Measurements from ENCODE around the gene ITPRIP.
A peak's percentile ranks its signal among the peaks of the same experiment; 100 is the strongest.

Gene ITPRIP

GRCh38 chr10:104340641-104341040, 2.4 kb upstream of the ITPRIP start:
- DNase-seq, result no peak

DNA sequence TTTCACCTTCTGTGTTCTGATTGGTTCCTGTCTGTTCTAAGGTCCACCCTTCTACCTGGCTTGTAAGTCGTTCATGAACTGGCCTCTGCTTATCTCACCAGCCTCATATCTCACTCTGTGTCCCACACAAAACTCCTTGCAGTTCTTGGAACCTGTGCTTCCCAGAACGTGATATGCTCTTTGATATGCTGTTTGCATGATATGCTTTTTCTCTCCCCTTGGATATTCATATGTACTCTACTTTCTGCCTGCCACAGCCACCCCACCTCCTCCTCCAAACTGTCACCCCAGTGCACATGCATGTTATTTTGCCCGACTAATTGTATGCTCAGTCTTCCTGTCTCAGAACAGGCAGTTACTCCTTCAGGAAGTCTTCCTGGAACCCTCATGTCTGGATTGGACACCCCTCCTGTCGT, 1.9 kb upstream of the ITPRIP start:
- DNase-seq, result no peak

GRCh38 chr10:104339469-104340110, 1.3 kb upstream of the ITPRIP start:
- DNase-seq, result no peak

- peak in 1 of 5 experiments; percentile 38 for DNase-seq
These were observed 712 bp downstream of the ITPRIP start for GRCh38 chr10:104337521-104337984.

- DNase-seq, result peak in 1 of 5 experiments; percentile 33
These were observed 1.3 kb downstream of the ITPRIP start for GRCh38 chr10:104336821-104337467.

DNA sequence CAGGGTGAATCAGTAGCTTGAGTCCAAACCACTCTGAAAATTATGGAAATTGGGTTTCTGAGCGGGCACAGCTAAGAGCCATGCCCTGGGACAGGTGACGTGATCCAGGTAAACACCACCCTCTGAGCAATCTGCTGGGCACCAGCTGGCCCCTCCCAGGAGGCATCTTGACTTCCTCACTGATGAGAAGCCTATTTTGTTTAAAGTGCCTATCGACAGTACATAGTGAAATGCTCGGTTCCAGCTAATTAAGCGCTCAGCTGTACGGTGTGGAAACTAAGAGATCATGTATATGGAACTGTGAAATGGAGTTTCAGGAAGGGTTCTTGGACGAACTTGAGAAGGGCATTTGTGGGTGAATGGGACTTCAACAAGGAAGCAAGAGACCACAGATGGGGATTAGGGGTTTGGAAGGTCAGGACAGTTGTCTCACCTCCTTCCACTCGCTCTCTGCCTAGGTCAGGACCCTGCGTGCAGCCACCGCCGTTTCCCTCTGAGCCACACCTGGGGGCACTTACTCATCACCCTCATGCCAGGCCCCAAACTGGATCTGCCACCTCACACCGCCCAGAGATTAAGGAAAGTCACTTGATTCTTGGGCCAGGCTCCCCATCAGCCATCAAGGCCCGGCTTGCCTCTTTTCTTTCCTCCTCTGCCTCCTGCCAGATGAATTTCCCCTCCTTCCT, 3.2 kb downstream of the ITPRIP start:
- no peak for DNase-seq

GRCh38 chr10:104334561-104334960, 3.7 kb downstream of the ITPRIP start:
- no peak for DNase-seq

- no peak for DNase-seq
These were observed 4.4 kb downstream of the ITPRIP start for GRCh38 chr10:104333728-104334373.

- DNase-seq, result peak in 2 of 5 experiments; percentile 33 to 88
These were observed 5.1 kb downstream of the ITPRIP start for GRCh38 chr10:104333032-104333727.

DNA sequence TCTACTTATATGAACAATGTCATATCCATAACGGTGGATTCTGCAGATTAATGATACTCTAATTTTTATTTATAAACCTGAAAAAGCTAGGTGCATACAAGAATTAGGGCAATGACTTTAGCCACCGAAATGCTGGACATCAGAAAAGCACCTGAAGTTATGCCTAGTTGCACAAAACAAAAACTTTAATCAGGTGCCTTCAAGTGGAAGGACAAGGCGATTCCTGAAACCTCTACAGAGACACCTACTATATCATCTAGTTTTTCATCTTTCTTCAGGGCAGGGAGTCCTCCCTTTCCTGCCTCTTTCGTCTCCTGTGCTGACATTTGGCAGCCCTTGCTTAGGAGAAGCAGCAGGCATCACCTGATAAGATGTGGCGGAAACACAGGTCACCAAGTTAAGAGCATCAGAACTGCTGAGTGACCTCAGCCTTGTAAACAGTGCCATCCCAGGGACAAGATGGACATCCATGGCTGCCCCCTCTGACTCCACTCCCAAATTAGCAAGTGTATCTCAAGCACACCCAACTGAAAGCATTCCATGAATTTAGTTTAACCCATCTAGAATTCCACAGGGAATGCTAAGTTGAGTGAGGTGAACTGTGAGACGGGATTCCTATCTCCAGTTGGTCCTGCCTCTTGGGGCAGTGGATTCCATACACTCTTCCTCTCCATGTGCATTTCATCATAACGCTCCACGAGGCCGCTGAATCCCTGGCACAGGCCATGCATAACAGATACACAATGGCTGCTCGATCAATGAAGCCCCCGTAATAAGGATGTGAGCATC, 5.8 kb downstream of the ITPRIP start:
- DNase-seq, result no peak

DNA sequence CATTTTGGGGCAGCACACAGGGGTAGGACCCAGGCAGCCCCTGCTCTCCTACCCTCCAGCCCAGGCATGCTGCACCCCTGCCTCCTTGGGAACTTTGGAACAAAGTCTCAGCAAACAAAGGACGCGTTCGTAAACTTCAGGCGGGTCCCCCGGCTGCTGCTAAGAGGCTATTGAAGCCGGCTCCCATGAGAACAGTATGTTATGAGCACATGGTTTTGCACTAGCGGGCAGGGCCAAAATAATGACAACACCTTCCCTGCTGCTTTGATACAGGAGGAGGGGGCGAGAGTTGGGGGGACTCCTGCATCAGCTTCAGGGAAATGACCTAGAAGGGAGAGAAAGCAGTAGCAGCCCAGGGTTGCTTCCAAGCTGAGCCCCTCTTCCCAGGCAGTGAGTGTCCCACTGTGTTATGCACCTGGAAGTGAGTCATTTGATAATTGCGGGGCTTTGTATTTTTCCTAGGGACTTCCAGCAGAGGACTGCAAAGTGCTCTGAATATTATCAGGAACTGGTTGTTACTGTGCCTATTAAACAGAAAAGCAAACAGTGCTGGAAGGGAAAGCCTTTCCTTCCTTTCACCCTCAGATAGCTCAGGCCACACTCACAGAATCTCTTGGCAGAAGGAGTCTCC, 6.9 kb downstream of the ITPRIP start:
- no peak for DNase-seq

GRCh38 chr10:104330168-104331110, 7.8 kb downstream of the ITPRIP start:
- DNase-seq, result no peak

GRCh38 chr10:104329735-104330134, 8.5 kb downstream of the ITPRIP start:
- no peak for DNase-seq

GRCh38 chr10:104328896-104329710, 9.2 kb downstream of the ITPRIP start:
- DNase-seq, result peak in 4 of 5 experiments; percentile 38 to 89 (median 80)

- no peak for DNase-seq
These were observed 9.7 kb downstream of the ITPRIP start for GRCh38 chr10:104328646-104328895.

GRCh38 chr10:104327745-104328645, 10.3 kb downstream of the ITPRIP start:
- peak in 1 of 5 experiments; percentile 69 for DNase-seq

- DNase-seq, result no peak
These were observed 11.2 kb downstream of the ITPRIP start for GRCh38 chr10:104326991-104327610.

All from T-helper 2 cell (primary cell).